AG10803 (cell line): ENCODE measurements around the gene LMBRD1.

Experiments
- DNase-seq: peaks from one replicate; pipeline ENCODE4 v3.0.0; 2010; ENCODE audit warnings: low read depth
- H3K4me3 ChIP-seq: 2 replicates; pipeline ENCODE4 v1.5.1; 2011; ENCODE audit warnings: mild to moderate bottlenecking, low read length, control low read depth
- TF ChIP-seq, protein P1 (sequence below): conservative IDR thresholded peaks from 2 replicates; pipeline ENCODE4 v1.5.1; 2011; ENCODE audit warnings: mild to moderate bottlenecking, low read length, control low read depth, inconsistent platforms

Gene LMBRD1

DNA sequence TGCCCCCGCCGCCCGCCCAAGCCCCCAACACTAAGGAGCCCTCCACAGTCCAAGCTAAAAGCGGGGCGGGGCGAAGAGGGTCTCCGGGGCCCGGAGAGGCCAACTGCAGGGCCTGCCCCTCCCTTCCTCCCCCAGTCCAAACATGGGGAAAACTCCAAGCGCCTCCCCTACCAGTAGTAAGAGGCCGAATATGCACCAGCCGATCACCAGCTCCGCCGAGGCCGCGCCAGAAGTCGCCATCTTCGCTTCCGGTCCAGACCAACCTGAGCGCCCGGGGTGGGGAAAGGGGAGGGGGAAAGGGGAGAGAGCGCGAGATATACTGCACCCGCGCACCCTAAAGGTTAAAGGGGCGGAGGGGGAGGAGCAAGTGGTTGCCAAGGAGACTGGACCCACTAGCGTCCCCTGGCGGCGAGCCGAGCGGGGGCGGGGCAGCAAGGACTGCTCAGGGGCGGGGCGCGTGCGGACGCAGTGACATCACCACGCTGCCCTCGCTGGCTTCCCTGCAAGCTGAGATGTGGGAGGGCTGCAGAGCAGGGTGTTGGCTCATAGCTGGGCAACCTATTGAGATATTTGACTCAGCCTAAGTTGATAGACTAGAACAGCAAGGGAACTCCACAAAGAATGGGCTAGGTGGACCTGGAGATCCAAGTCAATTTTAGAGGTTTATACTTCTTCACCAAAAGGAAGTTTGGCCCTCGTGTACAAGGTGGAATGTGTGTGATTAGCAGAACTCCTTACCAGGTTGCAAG lies at the start of gene LMBRD1:
TSS of gene LMBRD1 (minus strand) at position 369 of the 749 bp plus-strand sequence. CDS start at position 240, 129 bp downstream.
- H3K4me3 ChIP-seq = peak within 1 kb of the TSS; percentile 92
- TF ChIP-seq, protein P1, sequence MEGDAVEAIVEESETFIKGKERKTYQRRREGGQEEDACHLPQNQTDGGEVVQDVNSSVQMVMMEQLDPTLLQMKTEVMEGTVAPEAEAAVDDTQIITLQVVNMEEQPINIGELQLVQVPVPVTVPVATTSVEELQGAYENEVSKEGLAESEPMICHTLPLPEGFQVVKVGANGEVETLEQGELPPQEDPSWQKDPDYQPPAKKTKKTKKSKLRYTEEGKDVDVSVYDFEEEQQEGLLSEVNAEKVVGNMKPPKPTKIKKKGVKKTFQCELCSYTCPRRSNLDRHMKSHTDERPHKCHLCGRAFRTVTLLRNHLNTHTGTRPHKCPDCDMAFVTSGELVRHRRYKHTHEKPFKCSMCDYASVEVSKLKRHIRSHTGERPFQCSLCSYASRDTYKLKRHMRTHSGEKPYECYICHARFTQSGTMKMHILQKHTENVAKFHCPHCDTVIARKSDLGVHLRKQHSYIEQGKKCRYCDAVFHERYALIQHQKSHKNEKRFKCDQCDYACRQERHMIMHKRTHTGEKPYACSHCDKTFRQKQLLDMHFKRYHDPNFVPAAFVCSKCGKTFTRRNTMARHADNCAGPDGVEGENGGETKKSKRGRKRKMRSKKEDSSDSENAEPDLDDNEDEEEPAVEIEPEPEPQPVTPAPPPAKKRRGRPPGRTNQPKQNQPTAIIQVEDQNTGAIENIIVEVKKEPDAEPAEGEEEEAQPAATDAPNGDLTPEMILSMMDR = peak; percentile 55
- peak; percentile 94 for DNase-seq

DNA sequence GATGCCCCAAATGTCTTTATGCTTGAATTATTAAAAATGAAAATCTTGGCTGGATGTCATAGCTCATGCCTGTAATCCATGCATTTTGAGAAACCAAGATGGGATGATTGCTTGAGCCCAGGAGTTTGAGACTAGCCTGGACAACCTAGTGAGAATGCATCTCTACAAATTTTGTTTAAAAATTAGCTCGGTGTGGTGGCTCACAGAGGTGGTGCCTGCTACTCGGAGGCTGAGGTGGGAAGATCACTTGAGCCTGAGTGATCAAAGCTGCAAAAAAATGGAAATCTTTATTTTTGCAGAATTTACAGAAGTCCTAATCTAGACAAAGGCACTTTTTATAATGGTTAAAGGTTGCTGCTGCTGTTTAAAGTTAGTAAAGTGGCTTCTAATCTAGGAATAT lies 49.5 kb upstream of the LMBRD1 start:
- no peak overlapping the region for H3K4me3 ChIP-seq
- TF ChIP-seq, protein P1 = no peak
- no peak for DNase-seq

DNA sequence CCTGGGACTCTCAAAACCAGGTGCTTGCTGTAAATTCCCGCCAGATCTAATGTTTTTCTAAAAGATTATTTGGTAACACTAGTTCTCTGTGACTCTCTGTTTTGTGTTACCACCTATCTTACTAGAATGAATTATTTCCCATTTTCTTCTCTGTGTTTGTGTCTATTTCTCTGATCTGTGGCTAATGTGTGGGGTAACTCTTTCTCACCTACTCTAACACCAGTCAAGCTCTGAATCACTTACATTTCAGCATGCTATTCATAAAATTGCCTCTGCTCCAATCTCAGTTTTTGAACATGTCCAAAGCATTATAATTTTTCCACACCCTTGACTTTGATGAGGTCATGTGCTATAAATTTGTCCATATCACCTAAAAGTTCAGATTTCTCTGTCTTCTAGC lies 46.4 kb upstream of the LMBRD1 start:
- TF ChIP-seq, protein P1 = no peak
- no peak for DNase-seq

DNA sequence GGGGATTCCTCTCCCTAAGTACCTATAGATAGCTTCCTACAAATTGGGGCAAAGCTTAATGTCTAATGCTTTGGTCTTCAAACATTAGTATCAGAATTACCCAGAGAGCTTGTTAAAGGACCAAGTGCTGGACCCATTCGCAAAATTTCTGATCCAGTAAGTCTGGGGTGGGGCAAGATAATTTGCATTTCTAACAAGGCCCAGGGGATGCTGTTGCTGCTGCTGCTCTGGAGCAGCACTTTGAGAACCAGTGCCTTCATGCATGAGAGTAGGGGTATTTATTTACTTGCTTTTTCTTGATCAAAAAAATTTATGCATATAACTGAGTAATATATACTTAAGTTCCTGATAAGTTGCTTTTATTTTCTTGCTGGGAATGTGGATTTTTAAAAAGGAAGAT lies 45.1 kb upstream of the LMBRD1 start:
- TF ChIP-seq, protein P1 = no peak
- no peak overlapping the region for H3K4me3 ChIP-seq
- DNase-seq = no peak

More for the DNA sequence above, 46.4 kb upstream of the LMBRD1 start:
- no peak overlapping the region for H3K4me3 ChIP-seq

DNA sequence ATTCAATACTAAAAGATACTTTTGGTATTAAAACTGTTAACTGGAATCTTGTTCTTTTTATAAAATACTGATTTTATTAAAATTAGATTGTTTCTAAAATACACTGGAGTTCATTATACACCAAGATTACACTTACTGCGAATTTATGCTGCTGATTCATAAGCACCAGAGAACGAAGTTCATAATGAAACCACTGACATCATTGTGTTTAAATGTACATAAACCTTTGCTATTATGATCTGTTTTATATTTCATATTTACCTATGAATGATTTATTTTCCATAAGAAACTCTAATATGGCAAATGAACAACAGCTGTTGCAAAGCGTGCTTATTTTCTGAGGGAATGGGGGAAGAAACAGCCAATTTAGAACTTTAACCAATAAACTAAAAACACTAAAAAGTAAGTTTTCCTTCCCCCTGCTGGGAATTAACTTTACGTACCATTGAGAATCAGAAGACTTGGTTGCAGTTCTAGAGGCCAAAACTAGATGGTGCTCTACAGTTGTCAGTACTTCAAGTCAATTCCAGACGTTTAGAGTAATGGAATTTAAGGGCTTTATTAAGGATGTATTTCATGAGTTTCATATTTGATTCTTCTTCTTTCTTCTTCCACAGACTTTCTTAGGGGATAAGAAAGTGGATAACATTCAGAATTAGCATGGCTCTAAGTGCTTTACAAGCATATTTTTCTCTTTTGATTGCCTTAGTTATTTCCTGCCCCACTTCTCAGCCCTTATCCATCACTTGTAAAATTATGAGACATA lies 38.8 kb upstream of the LMBRD1 start:
- no peak overlapping the region for H3K4me3 ChIP-seq
- peak; percentile 72 for DNase-seq
- TF ChIP-seq, protein P1 = peak; percentile 96

DNA sequence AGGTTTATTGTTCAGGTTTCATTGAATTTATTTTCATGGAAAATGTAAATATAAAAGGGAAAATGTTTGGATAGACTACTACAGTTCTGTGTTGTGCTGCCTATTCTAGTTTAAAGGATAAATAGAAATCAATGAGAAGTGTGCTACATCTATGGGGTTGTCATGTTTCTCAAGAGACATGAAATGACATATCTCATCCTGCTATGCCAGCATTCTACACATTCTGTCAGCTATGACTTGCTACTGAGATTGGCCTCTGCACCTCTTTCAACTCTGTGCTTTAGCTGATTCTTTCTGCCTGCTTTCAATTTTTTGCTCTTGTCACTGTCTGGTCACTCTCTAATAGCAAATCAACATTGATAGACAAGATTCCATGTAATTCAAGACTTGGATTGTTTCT lies 35.7 kb upstream of the LMBRD1 start:
- TF ChIP-seq, protein P1 = no peak
- DNase-seq = no peak
- H3K4me3 ChIP-seq = no peak overlapping the region
